Raji (cell line): ENCODE data around the gene GPR150.

Experiments
- POLR2A ChIP-seq: IDR thresholded peaks from 2 replicates; pipeline ENCODE4 v1.6.1; 2011; ENCODE audit warnings: low read depth, low read length, control low read depth; ENCODE audit not compliant: insufficient read depth

GPR150 gene

DNA sequence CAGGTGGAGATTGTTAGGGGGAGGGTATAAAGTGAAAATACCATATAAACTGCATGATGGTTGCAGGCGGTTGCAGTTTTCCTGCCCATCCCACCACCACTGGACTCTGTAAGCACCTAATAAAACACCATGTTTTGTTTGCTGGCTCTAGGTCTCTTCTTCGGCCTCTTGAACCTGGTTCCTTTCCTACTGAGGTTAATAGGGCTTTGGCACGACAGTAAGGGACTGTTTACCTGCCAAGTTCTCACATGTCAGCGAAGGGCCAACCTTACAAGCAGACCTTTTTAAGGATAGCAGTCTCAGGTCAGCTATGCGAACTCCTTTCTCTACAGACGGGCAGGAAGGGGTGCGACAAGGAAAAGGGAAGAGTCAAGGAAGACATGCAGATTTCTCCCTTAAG is 23.3 kb downstream of the GPR150 start:
- TF ChIP-seq POLR2A, result no peak

GRCh38 chr5:95644351-95645042 is 24.6 kb downstream of the GPR150 start:
- TF ChIP-seq POLR2A, result no peak

DNA sequence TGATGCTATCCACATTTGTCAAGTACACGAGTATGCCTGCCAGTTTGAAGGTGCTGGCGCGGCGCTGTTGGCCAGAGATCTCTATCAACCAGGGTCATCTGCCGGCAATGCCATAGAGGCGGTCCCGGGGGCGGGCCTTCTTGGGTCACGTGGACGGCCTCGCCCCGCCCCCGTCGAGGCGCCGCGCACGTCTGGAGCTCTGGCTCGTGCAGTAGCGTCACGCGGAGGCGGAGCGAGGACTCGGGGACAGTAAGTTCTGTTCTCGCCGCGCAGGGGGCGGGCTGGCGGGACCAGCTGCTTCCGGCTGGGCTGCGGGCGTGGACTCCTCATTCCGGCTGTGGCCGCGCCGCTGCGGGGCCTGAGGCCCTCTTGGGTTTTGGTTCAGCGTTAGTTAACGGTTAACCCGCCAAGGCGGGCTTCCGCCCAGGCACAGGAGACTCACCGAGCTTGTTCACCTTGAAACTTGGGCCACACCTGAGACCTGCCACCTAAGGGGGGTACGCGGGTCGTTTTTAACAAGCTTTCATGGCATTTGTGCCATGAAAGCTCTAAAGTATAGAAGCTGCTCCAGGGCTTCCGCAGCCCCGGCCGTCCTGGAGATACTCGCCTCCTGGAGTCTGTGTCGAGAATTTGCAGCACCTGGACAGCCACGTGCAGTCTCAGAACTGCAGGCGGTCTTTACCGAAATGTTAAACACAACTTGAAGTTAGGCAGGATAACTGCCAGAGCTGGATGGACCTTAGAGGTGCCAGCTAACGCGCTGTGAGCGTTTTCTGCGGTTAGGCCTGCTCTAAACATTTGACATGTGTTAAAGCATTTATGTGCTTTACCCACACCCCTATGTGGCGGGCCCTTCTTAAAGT is 26.9 kb downstream of the GPR150 start, which contains the start of gene RFESD:
RFESD (plus strand) TSS at position 209 of the 863 bp plus-strand sequence. CDS start 5,495 bp downstream, outside the sequence.
- TF ChIP-seq POLR2A, result no peak

- no peak for TF ChIP-seq POLR2A
These were observed 28.3 kb downstream of the GPR150 start for GRCh38 chr5:95647886-95648860.

DNA sequence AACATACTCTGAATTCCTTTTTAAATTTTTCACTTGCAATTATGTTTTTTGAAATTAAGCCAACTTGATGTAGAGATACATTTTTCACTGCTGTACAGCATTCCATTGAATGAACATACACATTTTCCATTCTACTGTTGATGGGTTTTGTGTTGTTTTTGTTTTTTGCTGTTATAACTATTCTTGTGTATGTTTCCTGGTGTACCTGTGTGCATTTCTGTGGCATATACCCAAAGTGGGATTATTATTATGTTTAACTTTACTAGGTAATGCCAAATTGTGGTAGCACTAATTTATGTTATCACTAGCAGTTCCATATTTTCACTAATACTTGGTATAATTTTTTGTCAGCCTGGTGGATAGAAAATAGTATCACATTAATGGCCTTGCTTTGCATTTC is 29.4 kb downstream of the GPR150 start:
- no peak for TF ChIP-seq POLR2A

DNA sequence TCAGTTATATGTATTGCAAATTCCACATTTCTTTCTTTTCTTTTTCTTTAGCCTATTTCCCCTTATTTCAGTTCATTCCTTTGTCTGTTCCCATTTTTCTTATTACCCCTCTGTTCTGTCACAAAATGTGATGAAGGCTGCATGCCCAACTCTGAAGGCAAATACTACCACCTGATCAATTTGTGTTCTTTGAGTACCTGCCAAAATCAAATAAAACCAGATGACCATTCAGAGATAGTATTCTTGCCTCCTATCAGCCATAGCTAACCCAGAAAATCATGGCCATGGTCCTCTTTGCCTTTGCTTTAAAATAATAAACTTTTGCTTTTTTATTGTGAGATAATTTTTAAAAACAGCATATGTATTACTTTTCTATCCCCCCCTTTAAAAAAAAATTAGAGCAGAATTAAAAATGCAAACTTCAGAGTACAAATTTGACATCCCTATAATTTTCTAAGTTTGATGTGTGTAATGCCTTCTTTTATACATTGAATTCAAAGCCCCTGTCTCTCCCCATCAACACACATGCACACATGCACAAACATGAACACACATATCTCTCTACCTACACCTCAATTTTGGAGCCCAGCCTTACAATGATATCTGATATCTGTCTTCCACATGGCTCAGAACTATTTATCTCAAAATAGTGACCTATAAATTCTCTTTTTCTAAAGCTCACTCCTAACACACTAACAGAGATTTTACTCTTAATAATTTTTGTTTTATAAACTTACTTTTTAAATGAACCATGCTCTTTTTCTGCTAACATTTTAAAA is 30.1 kb downstream of the GPR150 start:
- TF ChIP-seq POLR2A, result no peak

- no peak for TF ChIP-seq POLR2A
These were observed 33.0 kb downstream of the GPR150 start for GRCh38 chr5:95652849-95653248.

DNA sequence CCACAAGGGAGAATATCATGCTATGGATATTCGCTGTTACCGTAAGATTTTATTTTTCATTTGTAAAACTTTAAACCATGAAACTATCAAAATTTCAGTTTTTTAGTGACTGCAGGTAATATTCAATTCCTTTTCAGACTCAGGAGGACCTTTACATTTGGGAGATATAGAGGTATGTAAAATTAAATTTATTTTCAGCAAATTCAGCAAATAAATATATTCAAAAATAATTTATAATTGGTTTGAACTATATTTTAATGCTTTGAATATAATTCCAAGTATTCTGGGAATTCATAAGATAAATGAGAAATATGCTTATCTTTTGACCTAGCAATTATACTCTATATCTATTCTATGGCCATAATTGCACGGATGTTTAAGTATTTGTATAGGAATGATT is 34.3 kb downstream of the GPR150 start:
- TF ChIP-seq POLR2A, result no peak

GRCh38 chr5:95655575-95655974 is 35.7 kb downstream of the GPR150 start:
- TF ChIP-seq POLR2A, result no peak

- TF ChIP-seq POLR2A, result no peak
These were observed 40.2 kb downstream of the GPR150 start for GRCh38 chr5:95660060-95660459.

DNA sequence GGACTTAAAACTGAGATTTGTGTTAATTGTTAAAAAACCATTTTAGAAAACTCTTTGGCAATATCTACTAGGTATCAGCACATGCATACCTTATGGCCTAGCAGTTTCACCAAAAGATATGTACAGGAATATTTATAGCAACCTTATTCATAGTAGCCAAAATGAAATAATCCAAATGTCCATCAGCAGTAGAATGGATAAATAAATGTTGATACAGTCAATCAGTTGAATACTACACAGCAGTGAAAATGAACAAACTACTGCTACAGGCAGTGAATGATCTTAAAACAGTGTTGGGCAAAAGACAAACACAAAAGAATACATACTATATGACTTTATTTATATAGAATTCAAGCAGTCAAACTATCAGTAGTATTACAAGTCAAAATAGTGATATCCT is 43.1 kb downstream of the GPR150 start:
- no peak for TF ChIP-seq POLR2A

DNA sequence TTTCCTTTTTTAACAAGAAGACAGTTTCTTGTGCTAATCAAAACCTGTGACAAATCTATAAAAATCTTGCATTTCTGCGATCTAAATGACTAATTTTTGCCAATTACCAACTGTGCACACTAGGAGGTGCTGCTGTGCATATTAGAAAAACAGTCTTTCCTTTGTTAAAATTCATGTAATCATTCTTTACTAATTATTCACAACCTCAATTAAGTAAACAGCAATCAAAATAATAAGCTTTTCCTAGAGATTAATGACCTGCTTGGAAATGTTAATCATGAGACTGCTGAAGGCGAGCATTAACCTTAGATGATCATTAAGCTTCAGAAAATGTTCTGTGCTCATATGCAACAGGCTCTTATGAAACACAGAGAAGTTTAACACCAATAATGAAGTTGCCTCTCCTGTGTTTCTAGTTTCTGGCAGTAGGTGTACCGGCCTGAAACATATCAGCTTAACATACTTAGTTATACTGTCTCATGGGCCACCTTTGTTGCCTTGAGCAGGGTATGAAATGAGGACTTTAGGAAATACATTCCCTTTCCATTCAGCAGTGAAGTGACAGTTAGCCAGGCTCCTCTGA is 44.4 kb downstream of the GPR150 start:
- TF ChIP-seq POLR2A, result no peak

DNA sequence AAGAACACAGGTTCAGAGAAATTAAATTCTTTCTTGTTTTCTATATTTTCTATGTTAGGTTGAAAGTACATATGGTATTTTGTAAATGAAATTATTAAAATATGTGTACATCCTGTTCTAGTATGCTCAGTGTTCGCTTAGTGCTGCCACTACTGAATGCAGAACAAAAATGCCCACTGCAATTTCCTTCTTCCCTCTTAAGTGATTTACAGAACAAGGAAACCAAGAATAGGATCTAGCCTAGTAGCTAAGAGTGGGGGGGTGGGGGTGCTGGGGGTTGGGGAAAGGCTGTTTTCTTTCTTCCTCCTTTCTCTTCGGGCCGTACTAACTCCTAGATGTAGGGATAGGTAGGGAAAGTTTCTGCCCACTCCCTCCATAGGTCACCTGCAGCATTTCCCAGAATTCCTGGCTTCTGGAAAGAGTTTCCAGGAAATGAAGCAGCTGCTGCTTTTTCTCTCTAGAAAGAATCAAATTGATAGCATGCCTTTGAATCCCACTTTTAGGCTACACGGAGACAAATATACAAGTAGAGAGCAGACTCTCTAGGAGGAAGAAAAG is 47.3 kb downstream of the GPR150 start:
- TF ChIP-seq POLR2A, result no peak

DNA sequence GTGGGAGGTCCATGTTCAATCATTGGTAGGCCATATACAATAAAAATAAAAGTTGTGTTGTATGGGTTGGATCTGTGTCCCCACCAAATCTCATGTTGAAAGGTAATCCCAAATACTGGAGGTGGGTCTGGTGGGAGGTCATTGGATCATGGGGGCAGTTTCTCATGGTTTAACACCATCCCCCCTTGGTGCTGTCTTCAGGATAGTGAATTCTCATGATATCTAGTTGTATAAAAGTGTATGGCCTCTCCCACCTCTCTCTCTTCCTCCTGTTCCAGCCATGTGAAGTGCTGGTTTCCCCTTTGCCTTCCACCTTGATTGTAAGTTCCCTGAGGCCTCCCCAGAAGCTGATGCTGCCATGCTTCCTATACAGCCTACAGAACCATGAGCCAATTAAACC is 47.8 kb downstream of the GPR150 start:
- TF ChIP-seq POLR2A, result no peak

GRCh38 chr5:95668216-95668615 is 48.3 kb downstream of the GPR150 start:
- no peak for TF ChIP-seq POLR2A
